Measurements from ENCODE around the gene TRPC4AP.

- TF ChIP-seq POLR2AphosphoS5 (IDR thresholded peaks at IDR 0.05; ENCODE audit: low read length) (no peak), CHD4 (IDR thresholded peaks at IDR 0.05) (no peak), POU2F2 (IDR thresholded peaks at IDR 0.05; ENCODE audit: borderline replicate concordance, low read depth, low read length) (no peak), NR2C1 (IDR thresholded peaks at IDR 0.05) (no peak), CTCF (IDR thresholded peaks at IDR 0.05 in 2 of 3, conservative IDR thresholded peaks at IDR 0.05 in 1 of 3; ENCODE audit: control insufficient read depth in 2 of 3, extremely low read depth in 1 of 3, insufficient read depth in 1 of 3, low read depth in 3 of 3, low read length in 3 of 3) (no peak), RAD21 (IDR thresholded peaks at IDR 0.05; ENCODE audit: insufficient read depth, low read depth, low read length) (no peak), ELK1 (IDR thresholded peaks at IDR 0.05; ENCODE audit: low read depth, low read length) (no peak), DPF2 (IDR thresholded peaks at IDR 0.05) (no peak), EP300 (IDR thresholded peaks at IDR 0.05; ENCODE audit: borderline replicate concordance in 1 of 2, control insufficient read depth in 1 of 2, low read depth in 2 of 2, low read length in 2 of 2) (no peak), TCF7 (IDR thresholded peaks at IDR 0.05; ENCODE audit: borderline replicate concordance) (no peak)
Measured at GRCh38 chr20:35125753-35126152, 33.1 kb upstream of the TRPC4AP start.

Measured in GM12878 (cell line).